Measurements from ENCODE around the gene SSH3.

SSH3 gene

GRCh38 chr11:67295846-67296245 lies 7.5 kb upstream of the SSH3 start:
- DNase-seq = no peak

DNA sequence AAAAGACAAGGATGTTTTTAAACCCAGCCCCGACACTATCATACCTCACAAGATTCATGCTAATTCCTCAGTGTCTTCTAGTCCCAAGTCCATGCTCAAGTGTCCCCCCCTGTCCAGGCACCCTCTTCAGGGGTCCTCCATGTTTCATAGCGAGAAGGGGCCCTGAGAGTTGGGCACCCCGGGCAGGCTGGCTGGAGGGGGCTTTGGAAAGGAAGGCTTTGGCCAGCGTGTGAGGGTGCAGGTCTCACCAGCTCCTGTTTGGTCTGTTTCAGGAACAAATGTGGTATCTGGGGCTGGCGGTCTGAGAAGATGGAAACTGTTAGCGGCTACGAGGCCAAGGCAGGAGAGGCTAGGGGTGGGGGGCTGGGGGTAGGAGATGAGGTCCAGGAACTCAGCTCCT lies 4.5 kb upstream of the SSH3 start:
- no peak for DNase-seq

- no peak for DNase-seq
Measured at GRCh38 chr11:67299471-67300191, 3.7 kb upstream of the SSH3 start.

GRCh38 chr11:67300256-67300755 lies 3.0 kb upstream of the SSH3 start:
- no peak for DNase-seq

GRCh38 chr11:67300756-67301312 lies 2.5 kb upstream of the SSH3 start:
- DNase-seq = no peak

DNA sequence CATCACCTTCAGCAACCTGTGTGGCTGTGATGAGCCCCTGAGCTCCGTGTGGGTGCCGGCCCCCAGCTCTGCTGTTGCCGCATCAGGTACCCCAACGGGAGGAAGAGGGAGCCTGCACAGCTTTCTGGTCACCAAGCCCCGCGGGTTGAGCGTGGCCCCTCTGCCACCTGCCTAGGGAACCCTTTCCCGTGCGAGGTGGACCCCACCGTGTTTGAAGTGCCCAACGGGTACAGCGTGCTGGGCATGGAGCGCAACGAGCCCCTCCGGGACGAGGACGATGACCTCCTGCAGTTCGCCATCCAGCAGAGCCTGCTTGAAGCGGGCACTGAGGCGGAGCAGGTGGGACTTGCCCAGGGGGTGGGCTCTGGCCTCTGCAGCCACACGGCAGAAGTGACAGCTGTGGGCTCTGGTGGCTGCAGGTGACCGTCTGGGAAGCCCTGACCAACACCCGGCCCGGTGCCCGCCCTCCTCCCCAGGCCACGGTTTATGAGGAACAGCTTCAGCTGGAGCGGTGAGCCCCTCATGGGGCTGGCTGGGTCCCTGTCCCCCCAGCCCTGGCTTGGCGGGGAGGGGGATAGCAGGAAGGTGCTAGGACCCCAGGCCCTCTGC lies 1.9 kb upstream of the SSH3 start:
- no peak for DNase-seq

DNA sequence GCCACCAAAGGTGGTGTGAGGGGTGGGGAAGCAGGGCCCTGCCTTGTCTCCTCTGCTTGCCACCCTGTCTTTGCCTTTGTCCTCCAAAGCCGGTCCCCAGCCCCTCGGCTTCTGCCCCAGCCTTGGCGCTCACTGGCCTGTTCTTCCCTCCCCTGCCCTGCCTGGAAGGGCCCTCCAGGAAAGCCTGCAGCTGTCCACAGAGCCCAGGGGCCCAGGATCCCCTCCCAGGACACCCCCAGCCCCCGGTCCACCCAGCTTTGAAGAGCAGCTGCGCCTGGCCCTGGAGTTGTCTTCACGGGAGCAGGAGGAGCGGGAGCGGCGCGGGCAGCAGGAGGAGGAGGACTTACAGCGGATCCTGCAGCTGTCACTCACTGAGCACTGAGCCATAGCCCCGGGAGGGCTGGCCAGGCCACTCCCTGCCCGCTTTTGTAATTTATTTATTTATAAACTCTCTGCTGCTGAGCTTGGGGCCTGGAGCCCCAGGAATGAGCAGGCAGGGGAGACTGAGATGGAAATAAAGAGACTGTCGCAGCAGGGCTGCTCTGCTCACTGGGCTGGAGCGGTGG lies 1.3 kb upstream of the SSH3 start:
- DNase-seq = no peak

- DNase-seq = peak; percentile 58
Measured at GRCh38 chr11:67302571-67303131, 679 bp upstream of the SSH3 start.

DNA sequence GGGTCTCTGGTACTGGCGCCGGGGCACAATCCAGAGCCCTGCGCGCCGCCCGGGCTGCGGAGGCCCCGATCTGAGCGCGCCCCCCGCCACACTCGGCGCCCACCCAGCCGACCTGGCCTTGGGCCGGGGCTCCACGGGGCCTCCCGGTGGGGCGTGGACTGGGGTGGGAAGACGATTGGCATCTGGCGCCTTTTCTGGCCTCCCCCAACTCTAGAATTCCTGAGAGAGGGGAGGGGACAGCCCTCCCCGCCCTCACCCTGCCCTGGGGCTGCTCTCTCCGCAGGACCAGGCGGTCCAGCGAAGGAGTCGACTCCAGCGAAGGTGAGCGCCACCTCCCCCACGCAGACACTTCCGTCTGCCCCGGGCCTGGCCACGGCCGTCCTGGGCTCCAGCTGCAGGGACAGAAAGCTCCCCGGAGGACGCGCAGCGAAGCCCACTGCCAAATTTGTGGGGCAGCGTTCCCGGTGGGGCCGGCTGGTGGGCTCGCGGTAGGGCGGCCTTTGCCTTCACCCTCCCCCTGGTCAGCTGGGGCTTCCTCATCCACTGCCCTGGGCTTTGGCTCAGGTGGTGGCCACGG lies 593 bp downstream of the SSH3 start:
- DNase-seq = peak; percentile 77

DNA sequence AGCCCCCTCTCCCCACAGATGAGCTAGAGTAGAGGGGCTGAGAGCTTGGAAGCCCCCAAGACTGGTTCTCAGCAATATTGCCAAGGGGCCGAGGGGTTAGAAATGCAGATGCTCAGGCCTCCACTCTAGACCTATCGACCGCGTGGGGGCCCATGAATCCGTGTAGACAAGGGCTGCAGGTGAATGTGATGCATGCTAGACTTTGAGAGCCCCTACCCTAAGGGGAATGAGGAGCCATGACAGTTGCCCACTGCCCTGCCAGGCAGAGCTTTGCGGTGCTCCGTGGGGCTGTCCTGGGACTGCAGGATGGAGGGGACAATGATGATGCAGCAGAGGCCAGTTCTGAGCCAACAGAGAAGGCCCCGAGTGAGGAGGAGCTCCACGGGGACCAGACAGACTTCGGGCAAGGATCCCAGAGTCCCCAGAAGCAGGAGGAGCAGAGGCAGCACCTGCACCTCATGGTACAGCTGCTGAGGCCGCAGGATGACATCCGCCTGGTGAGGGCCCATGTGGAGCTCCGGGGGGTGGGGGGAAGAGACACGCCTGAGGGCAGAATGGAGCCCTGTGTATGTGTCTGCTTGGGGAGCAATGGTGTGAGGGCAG lies 1.3 kb downstream of the SSH3 start:
- DNase-seq = no peak

DNA sequence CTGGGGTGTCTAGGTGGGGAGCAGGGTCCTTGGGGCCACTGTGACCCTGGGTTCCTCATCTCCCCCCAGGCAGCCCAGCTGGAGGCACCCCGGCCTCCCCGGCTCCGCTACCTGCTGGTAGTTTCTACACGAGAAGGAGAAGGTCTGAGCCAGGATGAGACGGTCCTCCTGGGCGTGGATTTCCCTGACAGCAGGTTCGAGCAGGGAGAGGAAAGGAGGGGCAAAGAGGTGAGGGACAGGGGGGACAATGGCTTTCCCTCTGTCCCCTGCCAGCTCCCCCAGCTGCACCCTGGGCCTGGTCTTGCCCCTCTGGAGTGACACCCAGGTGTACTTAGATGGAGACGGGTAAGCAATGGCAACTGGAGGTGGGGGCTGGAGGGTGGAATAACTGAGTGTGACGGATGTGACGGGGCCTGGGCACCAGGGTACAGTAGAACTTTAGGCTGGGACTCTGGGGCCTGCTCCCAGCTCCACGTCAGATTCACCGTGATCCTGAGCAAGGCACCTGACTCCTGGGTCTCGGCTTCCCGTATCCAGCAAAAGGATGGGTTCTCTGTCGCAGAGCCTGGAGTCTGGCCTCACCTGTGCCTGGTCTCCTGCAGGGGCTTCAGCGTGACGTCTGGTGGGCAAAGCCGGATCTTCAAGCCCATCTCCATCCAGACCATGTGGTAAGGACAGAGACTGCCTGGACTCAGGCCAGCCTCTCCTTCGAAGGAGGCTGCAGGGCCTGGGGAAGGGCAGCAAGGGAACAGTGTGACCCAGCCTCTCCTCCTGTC lies 3.6 kb downstream of the SSH3 start:
- no peak for DNase-seq

- no peak for DNase-seq
Measured at GRCh38 chr11:67307545-67308001, 4.2 kb downstream of the SSH3 start.

- DNase-seq = no peak
Measured at GRCh38 chr11:67308031-67308866, 4.9 kb downstream of the SSH3 start.

DNA sequence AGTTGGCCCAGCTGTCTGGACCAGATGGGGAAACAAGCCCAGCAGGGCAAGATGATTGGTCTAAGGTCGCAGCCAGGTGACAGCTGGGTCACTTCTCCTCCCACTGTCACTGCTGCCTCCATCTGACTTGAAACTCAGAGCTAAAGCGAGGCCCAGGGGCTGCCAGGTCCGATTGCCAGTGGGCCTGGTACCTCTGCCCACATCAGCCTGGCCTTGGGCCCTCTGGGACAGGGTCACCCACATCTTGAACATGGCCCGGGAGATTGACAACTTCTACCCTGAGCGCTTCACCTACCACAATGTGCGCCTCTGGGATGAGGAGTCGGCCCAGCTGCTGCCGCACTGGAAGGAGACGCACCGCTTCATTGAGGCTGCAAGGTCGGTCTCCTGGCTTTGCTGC lies 5.8 kb downstream of the SSH3 start:
- DNase-seq = no peak

DNA sequence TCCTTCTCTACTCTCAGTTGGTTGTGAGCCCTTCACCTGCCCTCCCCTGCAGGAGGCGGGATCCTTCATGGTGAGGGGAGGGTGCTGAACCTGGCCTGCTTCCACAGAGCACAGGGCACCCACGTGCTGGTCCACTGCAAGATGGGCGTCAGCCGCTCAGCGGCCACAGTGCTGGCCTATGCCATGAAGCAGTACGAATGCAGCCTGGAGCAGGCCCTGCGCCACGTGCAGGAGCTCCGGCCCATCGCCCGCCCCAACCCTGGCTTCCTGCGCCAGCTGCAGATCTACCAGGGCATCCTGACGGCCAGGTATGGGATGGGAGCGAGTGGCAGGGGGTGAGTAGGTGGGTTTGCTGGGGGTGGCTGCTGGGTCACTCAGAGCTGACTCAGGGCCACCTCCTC lies 6.3 kb downstream of the SSH3 start:
- no peak for DNase-seq

- no peak for DNase-seq
Measured at GRCh38 chr11:67310246-67311050, 7.1 kb downstream of the SSH3 start.

DNA sequence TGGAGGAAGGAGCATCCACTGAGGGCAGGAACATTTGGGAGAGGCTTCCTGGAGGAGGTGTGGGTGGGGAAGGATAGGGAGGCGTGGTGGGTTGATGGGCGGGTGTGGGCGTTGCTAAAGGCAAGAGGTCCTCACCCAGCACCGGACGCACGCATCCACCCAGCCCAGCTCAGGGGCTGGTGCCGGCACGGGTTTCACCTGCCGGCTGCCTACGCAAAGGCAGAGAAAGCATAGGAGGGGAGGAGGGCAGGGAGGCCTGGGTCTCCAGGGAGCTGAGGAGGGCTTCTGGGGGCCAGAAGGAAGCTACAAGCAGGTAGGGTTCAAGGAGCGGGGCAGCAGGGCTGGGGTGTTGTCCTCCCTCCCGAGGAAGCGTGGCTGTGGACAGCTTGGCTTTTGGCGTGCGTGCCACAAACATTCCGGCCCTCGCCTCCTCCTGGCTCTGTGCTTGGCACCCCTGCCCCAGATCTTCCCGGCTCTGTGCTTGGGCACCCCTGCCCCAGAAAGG lies 7.8 kb downstream of the SSH3 start:
- DNase-seq = no peak

- DNase-seq = no peak
Measured at GRCh38 chr11:67311556-67312082, 8.3 kb downstream of the SSH3 start.

- peak; percentile 22 for DNase-seq
Measured at GRCh38 chr11:67312187-67313021, 9.1 kb downstream of the SSH3 start.

Data from NCI-H226 (cell line).